NCI-H128 (cell line): Measurements from ENCODE around the gene BSDC1.
"Not testable (repeated sequence)": the region's sequence is repeated elsewhere in the genome, so short reads cannot be mapped to it uniquely, and the experiment has no call there.

Experiments
- DNase-seq: peaks from one replicate; lab custom pipeline; 2025; ENCODE audit not compliant: unreplicated experiment; lab: John Stamatoyannopoulos, UW

BSDC1 gene

GRCh38 chr1:32361308-32361673 lies 33.0 kb downstream of the BSDC1 start:
- DNase-seq, result no peak

DNA sequence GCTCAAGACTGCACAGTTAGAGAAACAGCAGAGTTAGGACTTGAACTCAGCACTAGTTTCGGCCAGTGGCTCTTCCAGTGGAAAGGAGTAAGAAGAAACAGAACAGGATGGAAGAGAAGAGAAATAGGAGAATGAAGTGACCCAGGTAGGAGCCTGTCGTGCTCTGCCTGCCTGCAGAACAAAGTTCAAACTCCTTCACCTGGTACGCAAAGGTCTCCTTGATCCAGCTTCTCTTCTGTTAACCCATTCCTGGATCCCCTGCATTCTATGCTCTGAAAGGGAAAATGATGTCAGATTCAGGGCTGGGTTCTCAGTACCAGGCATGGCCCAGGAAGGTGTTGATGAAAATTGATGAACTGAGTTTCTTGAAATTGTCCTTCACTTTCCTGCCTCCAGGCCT lies 35.8 kb downstream of the BSDC1 start:
- DNase-seq, result no peak

GRCh38 chr1:32357614-32358013 lies 36.6 kb downstream of the BSDC1 start:
- no peak for DNase-seq

GRCh38 chr1:32356478-32356877 lies 37.8 kb downstream of the BSDC1 start:
- no peak for DNase-seq

GRCh38 chr1:32355778-32356177 lies 38.5 kb downstream of the BSDC1 start:
- DNase-seq, result not testable (repeated sequence)

DNA sequence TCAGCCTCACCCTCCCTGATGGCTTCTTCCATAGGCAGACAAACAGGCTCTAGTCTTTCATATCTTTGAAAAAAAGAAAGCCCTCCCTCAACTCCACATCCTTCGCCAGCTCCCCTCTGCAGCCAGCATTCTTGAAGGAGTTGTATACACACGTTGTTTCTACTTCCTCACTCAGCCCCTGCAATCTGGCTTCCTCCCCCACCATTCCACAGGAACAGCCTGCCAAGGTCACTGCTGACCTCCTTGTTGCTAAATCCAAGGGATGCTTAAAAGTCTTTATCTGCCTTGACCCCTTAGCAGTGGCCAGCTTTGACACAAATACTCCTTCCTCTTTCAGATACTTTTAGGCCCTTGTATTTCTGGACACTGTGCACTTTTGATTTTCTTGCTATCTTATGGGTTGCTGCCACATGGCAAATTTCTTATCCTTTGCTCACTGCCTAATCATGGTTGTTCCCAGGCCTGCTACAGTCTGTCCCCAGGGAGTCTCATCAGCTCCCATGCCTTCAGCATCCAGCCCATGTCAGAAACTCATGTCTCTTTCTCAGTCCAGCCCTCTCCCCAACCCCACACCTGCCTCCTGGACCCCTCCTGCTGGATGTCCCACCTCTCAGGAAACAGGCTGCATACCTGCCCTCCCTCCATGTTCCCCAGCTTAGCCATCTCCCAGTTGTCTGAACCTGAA lies 40.2 kb downstream of the BSDC1 start:
- no peak for DNase-seq

- no peak for DNase-seq
Measured at GRCh38 chr1:32353431-32353830, 40.8 kb downstream of the BSDC1 start.

DNA sequence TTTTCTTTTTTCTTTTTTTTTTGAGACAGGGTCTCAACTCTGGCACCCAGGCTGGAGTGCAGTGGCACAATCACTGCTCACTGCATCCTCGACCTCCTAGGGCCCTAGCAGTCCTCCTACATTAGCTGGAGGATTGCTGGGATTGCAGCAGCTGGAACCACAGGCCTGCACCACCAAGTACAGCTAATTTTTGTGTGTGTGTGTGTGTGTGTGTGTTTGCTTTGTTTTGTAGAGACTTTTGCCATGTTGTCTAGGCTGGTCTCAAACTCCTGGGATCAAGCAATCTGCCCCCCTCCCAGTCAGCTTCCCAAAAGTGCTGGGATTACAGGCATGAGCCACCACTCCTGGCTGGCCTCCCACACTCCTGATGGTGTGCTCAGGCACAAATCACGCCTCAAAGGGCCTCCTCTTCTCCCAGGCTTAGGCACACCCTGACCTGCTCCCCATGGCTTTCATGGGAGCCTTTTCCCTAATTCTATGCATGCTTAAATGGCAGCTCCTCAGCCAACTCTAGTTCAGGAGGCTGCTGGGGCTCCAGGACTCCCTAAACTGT lies 41.3 kb downstream of the BSDC1 start:
- DNase-seq, result no peak

DNA sequence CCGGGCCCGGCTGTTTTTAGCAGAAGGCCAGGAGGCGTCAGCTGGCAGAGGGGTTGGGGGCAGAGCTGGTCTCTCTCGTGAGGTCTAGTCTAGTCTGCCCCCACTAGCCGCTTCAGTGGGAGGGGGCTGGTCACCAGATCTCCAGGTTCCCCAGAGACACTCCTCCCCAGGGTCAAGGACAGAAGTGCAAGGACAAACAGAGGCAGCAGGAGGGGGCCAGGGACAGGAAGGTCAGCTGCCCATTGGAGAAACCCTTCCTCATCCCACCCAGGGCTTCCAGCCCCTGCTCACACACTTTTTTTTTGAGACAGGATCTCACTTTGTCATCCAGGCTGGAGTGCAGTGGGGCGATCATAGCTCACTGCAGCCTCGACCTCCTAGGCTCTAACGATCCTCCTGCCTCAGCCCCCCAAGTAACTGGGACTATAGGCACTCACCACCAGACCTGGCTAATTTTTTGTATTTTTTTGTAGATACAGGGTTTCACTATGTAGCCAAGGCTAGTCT lies 41.9 kb downstream of the BSDC1 start:
- no peak for DNase-seq

GRCh38 chr1:32351399-32352238 lies 42.6 kb downstream of the BSDC1 start:
- DNase-seq, result peak; percentile 93

DNA sequence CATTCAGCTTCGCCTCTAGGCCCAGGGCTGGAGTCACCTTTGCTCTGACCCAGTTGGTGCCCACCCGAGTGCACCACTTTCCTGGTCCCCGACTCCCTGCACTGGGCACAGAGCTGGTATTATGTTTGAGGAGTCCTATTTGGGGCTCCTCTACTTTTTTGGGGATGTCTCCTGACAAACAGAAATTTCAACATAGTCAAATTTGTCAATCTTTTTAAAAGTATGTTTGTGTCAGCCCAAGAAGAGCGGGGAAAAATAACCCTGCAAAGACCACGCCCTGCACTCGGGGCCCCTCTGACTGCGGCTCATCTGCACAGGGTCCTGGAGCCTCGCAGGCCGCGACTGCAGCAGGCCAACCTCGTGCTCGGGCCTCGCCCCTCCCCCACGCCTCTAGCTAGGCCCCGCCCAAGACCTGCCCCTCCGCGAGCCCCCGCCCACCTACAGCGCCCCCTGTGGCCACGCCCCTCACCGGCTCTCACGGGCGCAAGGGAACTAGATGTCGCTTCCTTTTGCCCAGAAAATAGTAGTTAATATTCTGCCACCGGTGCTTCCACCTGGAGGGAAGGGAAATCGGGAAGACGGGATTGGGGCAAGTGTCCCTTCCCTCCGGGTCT lies 43.3 kb downstream of the BSDC1 start:
- no peak for DNase-seq

- no peak for DNase-seq
Measured at GRCh38 chr1:32349211-32349708, 45.0 kb downstream of the BSDC1 start.

DNA sequence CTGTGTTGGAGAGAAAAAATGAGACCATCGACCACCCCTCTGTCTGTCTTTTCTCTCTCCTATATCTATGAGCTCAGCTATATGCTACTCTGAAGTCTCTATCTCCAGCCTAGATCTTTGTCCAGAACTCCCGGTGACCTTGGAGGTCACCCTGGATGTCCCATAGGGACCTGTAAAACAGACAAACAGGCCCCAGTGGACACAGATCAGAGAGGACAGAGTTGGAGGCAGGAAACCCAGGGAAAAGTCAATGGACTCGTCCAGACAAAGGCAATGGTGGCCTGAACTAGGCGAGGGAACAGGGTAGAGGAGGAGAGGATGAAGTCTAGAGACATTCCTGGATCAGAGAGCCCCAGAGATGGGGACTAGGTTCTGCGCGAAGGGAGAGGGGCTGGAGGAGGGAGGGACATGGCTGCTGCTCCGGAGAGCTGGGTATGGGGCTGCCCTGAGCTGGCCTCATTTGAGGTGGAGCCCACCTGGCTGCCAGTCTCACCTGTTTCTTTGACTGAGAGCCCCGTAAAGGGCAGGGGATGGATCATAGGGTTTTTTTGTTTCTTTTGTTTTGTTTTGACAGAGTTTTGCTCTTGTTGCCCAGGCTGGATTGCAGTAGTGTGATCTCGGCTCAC lies 47.6 kb downstream of the BSDC1 start:
- DNase-seq, result no peak

DNA sequence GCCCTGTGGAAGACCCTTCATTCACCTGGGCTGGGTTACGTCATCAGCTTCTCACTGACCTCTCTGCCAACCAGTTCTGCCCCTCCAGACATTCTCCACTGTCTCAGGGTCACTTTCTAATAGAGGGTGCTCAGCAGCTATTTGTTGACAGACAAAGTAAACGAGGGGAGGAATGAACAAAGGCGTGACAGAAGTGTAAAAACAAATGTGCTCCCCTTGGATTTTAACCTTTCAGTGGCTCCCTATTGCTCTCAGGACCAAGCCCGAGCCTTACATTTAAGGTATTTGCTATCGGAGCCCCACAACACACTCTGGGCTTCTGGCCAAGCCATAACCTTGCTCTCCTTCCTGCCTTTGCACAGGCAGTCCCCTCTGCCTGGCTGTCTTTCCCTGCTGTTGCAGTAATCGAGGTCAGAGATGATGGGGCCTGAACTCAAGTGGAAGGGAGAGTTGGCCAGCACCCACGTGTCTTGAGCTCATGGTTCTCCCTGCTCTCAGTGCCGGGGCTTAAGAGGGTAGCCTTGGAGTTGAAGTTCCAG lies 48.9 kb downstream of the BSDC1 start:
- no peak for DNase-seq

GRCh38 chr1:32342704-32343103 lies 51.5 kb downstream of the BSDC1 start:
- DNase-seq, result no peak

GRCh38 chr1:32341971-32342370 lies 52.3 kb downstream of the BSDC1 start:
- DNase-seq, result no peak

DNA sequence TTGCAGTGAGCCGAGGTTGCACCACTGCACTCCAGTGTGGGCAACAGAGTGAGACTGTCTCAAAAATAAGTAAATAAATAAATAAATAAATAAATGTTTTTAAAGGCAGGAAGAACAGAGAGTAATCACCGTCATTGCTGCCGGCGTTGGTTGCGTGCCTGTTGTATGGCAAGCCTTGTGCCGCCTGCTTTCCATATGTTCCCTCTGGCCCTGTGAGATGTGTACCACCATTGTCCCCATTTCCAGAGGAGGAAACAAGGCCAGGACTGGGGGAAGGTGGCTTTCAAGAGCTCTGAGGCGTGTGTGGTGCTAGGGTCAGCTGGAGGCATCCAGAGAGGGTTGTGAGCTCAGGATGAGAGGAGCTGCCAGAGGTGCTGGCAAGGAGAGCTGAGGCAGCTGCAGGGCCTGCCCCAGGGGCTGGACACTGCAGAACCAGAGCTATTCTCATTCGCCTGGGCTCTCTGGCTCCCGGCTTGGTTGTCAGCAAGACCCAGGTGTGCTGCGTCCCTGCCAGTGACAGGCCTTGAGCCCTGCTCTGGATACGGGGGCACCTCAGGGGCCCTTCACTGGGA lies 53.0 kb downstream of the BSDC1 start:
- no peak for DNase-seq

- no peak for DNase-seq
Measured at GRCh38 chr1:32339363-32339978, 54.8 kb downstream of the BSDC1 start.

DNA sequence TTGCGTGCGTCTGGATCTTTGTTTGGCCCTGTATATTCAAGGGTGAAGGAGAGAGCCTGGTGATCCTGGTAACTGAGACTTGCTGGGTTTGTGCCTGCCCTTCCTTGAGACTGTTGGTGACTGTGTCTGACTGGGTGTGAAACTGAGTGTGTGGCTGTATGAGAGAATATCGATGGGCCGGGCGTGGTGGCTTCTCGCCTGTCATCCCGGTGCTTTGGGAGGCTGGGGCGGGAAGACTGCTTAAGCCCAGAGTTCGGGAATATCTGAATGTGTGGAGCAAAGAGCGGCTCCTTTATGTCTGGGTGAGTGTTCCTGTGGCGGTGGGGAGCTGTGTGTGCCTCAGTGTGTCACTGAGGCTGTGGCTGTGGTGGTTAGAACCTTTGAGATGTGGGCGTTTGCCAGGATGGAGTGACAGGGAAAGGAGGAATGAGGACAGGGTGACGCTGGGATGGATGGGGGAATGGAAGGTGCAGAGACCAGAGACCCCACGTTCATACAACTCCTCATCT lies 55.5 kb downstream of the BSDC1 start:
- DNase-seq, result no peak
